DMS153 treated with DMSO at 0.1 percent for 48 hours (cell line): ENCODE results near the gene NCOA3.
"Not testable (repeated sequence)": the region's sequence is repeated elsewhere in the genome, so short reads cannot be mapped to it uniquely, and the experiment has no call there.

Experiments used
- DNase-seq: peaks from one replicate; lab custom pipeline; 2025; ENCODE audit not compliant: unreplicated experiment; lab: John Stamatoyannopoulos, UW

NCOA3 gene

DNA sequence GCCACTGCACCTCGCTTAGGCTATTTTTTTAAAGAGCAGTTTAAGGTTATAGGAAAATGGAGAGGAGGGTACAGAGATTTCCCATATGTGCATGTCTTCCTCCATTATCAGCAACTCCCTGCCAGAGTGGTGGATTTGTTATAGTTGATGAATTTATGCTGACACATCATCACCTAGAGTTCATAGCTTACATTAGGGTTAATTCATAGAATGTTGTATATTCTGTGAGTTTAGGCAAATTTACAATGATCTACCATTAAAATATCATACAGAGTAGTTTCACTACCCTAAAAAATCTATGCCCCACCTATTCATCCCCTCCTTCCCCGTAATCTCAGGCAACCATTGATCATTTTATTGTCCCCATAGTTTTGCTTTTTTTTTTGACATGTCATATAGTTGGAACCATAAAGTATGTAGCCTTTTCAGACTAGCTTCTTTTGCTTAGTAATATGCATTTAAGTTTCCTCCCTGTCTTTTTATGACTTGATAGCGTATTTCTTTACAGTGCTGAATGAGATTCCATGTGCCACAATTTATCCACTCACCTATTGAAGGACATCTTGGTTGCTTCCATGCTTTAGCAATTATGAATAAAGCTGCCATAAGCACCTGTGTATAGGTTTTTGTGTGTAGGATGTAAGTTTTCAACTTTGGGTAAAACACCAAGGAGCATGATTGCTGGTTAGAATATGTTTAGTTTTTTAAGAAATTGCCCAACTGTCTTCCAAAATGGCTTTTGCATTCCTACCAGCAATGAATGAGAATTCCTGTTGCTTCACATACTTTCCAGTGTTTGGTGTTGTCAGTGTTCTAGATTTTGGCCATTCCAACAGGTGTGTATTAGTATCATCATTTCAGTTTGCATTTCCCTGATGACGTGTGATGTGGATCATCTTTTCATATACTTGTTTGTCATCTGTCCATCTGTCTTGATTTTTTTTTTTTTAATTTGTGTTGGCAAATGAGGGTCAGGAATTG lies 60.2 kb downstream of the NCOA3 start:
- no peak for DNase-seq

DNA sequence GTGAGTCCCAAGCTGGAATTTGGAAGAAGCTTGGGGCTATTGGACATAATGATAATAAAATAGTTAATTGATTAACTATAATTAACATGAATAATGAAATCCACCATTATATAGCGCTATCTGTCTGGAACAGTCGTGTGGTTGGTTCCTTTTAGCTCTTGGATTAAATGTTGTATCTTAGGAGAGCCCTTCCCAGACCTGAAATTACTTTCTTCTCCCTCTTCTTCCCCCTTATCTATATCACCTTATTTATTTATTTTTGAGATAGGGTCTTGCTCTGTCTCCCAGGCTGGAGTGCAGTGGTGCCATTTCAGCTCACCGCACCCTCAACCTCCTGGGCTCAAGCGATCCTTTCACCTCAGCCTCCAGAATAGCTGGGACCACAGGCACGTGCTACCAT lies 64.6 kb downstream of the NCOA3 start:
- DNase-seq = no peak

DNA sequence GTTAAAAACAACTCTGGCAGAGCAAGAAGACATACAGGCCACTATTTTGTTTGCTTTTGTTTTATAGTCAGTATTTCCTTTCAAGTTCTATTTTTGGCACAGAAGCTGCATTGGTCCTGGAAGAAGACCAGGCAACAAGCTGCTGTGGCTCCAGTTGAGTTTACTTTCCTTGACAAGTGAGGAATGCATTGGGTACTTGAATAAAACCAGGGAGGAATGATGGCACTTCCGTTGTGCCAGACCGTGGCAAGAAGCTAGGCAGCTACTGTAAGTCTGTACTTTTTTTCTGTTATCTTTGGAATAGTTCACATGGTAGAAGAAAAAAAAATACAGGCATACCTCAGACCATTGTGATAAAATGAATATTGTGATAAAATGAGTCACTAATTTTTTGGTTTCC lies 66.3 kb downstream of the NCOA3 start:
- peak; percentile 42 for DNase-seq

DNA sequence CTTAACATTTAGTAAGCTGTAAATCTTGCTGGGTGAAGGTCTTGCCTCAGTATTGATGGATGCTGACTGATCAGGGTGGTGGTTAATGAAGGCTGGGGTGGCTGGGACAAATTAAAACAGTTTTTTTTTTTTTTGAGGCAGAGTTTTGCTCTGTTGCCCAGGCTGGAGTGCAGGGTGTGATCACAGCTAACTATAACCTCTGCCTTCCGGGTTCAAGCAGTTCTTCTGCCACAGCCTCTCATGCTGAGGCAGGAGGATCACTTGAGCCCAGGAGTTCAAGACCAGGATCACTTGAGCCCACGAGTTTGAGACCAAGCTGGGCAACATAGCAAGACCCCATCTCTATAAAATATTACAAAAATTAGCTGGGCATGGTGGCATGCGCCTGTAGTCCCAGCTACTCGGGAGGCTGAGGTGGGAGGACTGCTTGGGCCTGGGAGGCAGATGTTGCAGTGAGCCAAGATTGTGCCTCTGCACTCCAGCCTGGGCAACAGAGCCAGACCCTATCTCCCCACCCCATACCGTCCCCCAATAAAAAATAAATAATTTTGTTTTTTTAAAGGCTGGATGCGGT lies 67.2 kb downstream of the NCOA3 start:
- no peak for DNase-seq

DNA sequence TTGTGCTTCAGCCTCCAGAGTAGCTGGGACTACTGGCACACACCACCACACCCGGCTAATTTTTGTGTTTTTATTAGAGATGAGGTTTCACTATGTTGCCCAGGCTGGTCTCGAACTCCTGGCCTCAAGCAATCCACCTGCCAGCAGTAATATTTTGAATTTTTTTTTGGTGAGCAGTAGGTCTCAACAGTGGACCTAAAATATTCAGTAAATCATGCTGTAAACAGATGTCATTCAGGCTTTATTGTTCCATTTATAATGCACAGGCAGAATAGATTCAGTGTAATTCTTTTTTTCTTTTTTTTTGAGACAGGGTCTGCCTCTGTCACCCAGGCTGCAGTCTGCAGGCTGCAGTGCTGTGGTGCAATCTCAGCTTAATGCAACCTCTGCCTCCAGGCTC lies 69.7 kb downstream of the NCOA3 start:
- no peak for DNase-seq

- no peak for DNase-seq
Observed at GRCh38 chr20:47572105-47572729, 70.5 kb downstream of the NCOA3 start.

DNA sequence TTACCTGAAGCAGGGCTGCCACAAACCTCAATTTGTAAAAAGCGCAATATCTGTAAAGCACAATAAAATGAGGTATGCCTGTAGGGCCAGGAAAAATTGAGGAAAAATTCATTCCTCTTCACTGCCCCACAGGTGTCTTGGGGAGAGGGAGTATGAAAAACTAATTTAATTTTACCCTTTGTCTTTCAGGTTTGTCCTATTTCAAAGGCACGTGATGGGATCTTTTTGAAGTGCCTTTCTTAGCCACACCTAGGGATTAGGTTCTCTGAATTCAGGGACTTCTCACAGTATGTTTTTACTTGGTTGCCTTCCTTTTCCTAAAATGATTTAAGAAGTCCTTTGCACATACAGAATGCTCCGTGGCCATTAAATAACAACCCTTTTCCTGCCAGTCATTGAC lies 71.9 kb downstream of the NCOA3 start:
- no peak for DNase-seq

GRCh38 chr20:47574616-47575364 lies 73.1 kb downstream of the NCOA3 start:
- DNase-seq = peak; percentile 62

DNA sequence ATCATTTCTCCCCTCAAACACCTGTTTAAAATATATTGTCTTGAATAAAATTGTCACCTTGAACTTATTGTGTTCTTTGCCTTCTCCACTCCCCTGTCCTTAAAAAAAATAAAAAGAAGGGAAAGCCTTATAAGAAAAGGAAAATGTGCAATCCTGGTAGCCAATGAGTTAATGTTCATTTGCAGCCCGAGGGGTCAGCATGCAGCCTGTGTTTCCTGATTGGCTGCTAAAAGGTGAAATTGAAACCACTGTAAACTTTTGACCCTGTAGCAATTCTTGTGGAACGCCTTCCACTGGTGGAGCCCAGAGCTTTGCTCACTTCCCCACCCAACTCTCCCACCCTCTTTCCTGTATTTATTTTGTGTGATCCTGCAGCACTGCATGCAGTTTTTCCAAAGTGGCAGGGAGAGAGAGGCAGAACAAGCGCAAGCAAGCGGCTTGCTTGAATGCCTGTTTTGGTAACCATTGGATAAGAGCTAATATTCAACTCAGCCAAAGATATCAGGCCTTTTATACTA lies 74.9 kb downstream of the NCOA3 start:
- peak; percentile 54 for DNase-seq

DNA sequence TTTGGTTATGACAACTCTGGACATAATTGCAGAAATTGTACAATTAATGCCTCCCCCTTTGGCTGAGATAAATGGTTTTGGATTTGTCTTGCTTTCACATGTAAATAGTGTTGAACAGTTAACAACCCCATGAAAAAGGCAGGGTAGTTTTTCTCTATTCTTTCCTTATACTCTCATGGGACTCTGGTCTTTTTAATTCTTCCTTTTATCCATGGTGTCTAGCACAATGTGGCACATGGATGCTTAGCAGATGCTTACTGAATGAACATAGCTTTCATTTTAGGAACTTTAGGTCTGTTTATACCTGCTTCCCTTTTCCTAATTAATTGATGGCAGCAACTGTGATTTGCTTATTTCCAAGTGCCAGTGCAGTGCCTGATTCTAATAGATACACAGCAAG lies 75.6 kb downstream of the NCOA3 start:
- no peak for DNase-seq

- DNase-seq = no peak
Observed at GRCh38 chr20:47578543-47578942, 76.9 kb downstream of the NCOA3 start.

DNA sequence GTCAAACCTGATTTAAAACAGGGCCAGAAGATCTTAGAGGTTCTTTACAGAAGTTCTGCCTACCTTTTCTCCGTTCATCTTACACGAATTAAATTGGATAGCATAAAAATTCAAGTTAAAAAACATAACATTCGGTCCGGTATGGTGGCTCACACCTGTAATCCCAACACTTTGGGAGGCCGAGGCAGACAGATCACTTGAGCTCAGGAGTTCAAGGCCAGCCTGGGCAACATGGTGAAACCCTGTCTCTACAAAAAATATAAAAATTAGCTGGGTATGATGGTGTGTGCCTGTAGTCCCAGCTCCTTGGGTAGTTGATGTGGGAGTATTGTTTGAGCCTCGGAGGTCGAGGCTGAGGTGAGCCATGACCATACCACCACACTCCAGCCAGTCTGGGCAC lies 79.0 kb downstream of the NCOA3 start:
- DNase-seq = not testable (repeated sequence)

DNA sequence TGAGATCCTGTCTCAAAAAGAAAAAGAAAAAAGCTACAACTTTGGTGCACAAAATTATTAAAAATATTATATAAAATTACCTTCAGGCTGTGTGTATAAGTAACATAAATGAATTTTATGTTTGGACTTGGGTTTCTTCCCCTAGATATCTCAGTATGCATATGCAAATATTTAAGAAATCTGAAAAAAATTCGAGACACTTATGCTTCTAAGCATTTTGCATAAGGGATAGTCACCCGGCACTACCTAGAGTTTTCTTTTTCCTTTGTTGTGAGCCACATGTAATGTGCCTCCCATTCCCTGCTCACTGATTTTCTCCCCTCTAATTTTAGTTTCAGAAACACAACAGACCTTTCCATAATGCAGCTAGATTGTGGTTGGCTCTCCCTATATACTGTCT lies 79.4 kb downstream of the NCOA3 start:
- DNase-seq = no peak

GRCh38 chr20:47583551-47583950 lies 81.9 kb downstream of the NCOA3 start:
- no peak for DNase-seq

DNA sequence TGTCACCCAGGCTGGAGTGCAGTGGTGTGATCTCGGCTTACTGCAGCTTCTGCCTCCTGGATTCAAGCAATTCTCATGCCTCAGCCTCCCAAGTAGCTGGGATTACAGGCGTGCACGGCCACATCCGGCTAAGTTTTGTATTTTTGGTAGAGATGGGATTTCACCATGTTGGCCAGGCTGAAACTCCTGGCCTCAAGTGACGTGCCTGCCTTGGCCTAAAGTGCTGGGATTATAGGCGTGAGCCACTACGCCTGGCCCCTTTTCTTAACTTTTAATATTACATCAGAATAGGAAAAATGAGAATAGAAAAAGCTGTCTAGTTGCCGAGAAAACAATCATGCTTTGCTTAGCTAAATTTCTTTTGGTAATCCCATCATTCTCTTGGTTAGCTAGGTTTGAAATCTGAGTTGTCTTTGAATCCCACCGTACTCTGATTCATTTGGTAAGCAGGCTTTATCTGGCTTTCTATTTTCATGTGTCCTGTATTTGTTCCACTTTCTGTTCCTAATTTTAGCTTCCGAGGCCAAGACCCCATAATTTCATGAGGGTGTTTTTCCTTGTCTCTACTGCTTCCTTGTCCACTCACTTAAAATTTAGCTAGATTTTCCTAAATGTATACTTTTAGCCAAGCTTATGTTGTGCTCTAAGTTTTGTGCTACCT lies 83.5 kb downstream of the NCOA3 start:
- no peak for DNase-seq

GRCh38 chr20:47586649-47587294 lies 85.1 kb downstream of the NCOA3 start:
- no peak for DNase-seq

- DNase-seq = no peak
Observed at GRCh38 chr20:47588158-47588557, 86.5 kb downstream of the NCOA3 start.

DNA sequence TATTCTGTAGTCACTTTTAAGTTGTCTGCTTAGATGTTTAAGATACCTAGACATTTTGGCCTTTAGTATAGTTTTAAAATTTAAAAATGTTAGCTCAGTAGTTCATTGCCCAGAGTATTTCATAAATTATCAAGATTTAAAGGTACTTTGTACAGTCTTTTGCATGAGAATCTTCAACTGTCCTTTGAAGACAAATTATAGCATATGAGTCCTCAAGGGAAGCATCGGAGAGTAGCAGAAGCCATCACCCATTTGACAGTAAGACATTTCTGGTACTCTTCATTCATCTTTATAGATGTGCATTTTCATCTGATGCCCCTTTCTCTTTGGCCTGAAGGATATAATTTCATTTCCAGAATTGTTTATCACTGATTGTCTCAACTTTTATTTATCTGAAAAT lies 89.5 kb downstream of the NCOA3 start:
- no peak for DNase-seq

- no peak for DNase-seq
Observed at GRCh38 chr20:47594157-47594556, 92.5 kb downstream of the NCOA3 start.

DNA sequence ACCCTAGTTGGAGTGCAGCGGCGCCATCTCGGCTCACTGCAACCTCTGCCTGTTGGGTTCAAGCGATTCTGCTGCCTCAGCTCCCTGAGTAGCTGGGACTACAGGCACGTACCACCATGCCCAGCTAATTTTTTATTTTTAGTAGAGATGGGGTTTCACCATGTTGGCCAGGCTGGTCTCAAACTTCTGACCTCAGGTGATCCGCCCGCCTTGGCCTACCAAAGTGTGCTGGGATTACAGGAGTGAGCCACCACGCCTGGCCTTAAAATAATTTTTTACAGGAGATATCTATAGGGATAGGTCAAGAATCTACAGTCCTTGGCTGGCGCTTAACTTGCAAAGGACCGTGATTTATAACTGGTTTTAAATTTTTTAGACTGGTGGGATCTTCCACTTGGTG lies 93.5 kb downstream of the NCOA3 start:
- DNase-seq = not testable (repeated sequence)
